Renal cortex interstitium (tissue), 15 donors: Measurements from ENCODE around the gene SREBF2. TPM values are rescaled to one million over a fixed set of nuclear protein-coding genes. Genes with fewer than 3 reads are reported as not detected.

Source experiments
- DNase-seq, 11 donors: peaks; one replicate each; pipeline ENCODE4 v3.0.0-alpha.2; 2013; ENCODE audit warnings: low read depth in 9 of 11, low spot score in 4 of 11; ENCODE audit errors: extremely low read depth in 1 of 11
- long read RNA-seq, 16 experiments: transcript quantifications; one replicate each; lab custom pipeline, GENCODE V29; 2026
- polyA plus RNA-seq, 3 donors: library from polyadenylated mRNA; unstranded; fragments of 120-200 nt; gene quantifications; one replicate each; pipeline ENCODE4 v1.2.1, GENCODE V29; 2013; ENCODE audit not compliant: insufficient read length in 3 of 3

Gene SREBF2
- polyA plus RNA-seq: 100 to 1,000 TPM; 102 to 103 (median 102) TPM
- long read RNA-seq, donor 1, full-length matches to known transcripts: 5 of 48 reads
- long read RNA-seq, donor 1, partial matches to known transcripts: 43 of 48 reads
- long read RNA-seq, donor 1, other reads (novel, unspliced or antisense): 0 of 48 reads
- long read RNA-seq, donor 2, full-length matches to known transcripts: 2 of 77 reads
- long read RNA-seq, donor 2, partial matches to known transcripts: 75 of 77 reads
- long read RNA-seq, donor 2, other reads (novel, unspliced or antisense): 0 of 77 reads
- long read RNA-seq, donor 3, full-length matches to known transcripts: 15 of 130 reads
- long read RNA-seq, donor 3, partial matches to known transcripts: 115 of 130 reads
- long read RNA-seq, donor 3, other reads (novel, unspliced or antisense): 0 of 130 reads
- long read RNA-seq, donor 4, full-length matches to known transcripts: 4 of 27 reads
- long read RNA-seq, donor 4, partial matches to known transcripts: 23 of 27 reads
- long read RNA-seq, donor 4, other reads (novel, unspliced or antisense): 0 of 27 reads
- long read RNA-seq, donor 5, full-length matches to known transcripts: 17 of 113 reads
- long read RNA-seq, donor 5, partial matches to known transcripts: 96 of 113 reads
- long read RNA-seq, donor 5, other reads (novel, unspliced or antisense): 0 of 113 reads
- long read RNA-seq, donor 6, full-length matches to known transcripts: 3 of 84 reads
- long read RNA-seq, donor 6, partial matches to known transcripts: 81 of 84 reads
- long read RNA-seq, donor 6, other reads (novel, unspliced or antisense): 0 of 84 reads
- long read RNA-seq, donor 7, full-length matches to known transcripts: 5 of 99 reads
- long read RNA-seq, donor 7, partial matches to known transcripts: 94 of 99 reads
- long read RNA-seq, donor 7, other reads (novel, unspliced or antisense): 0 of 99 reads
- long read RNA-seq, donor 8, full-length matches to known transcripts: 6 of 83 reads
- long read RNA-seq, donor 8, partial matches to known transcripts: 77 of 83 reads
- long read RNA-seq, donor 8, other reads (novel, unspliced or antisense): 0 of 83 reads
- long read RNA-seq, donor 9, full-length matches to known transcripts: 10 of 73 reads
- long read RNA-seq, donor 9, partial matches to known transcripts: 63 of 73 reads
- long read RNA-seq, donor 9, other reads (novel, unspliced or antisense): 0 of 73 reads
- long read RNA-seq, donor 10, full-length matches to known transcripts: 7 of 86 reads
- long read RNA-seq, donor 10, partial matches to known transcripts: 79 of 86 reads
- long read RNA-seq, donor 10, other reads (novel, unspliced or antisense): 0 of 86 reads
- long read RNA-seq, donor 11, full-length matches to known transcripts: 8 of 34 reads
- long read RNA-seq, donor 11, partial matches to known transcripts: 26 of 34 reads
- long read RNA-seq, donor 11, other reads (novel, unspliced or antisense): 0 of 34 reads
- long read RNA-seq, donor 12, full-length matches to known transcripts: 4 of 46 reads
- long read RNA-seq, donor 12, partial matches to known transcripts: 42 of 46 reads
- long read RNA-seq, donor 12, other reads (novel, unspliced or antisense): 0 of 46 reads
- long read RNA-seq, donor 13, full-length matches to known transcripts: 18 of 150 reads
- long read RNA-seq, donor 13, partial matches to known transcripts: 132 of 150 reads
- long read RNA-seq, donor 13, other reads (novel, unspliced or antisense): 0 of 150 reads
- long read RNA-seq, donor 14, full-length matches to known transcripts: 10 of 47 reads
- long read RNA-seq, donor 14, partial matches to known transcripts: 37 of 47 reads
- long read RNA-seq, donor 14, other reads (novel, unspliced or antisense): 0 of 47 reads
- long read RNA-seq, donor 15, full-length matches to known transcripts: 3 of 30 reads
- long read RNA-seq, donor 15, partial matches to known transcripts: 27 of 30 reads
- long read RNA-seq, donor 15, other reads (novel, unspliced or antisense): 0 of 30 reads
- long read RNA-seq, donor 16, full-length matches to known transcripts: 26 of 214 reads
- long read RNA-seq, donor 16, partial matches to known transcripts: 188 of 214 reads
- long read RNA-seq, donor 16, other reads (novel, unspliced or antisense): 0 of 214 reads

DNA sequence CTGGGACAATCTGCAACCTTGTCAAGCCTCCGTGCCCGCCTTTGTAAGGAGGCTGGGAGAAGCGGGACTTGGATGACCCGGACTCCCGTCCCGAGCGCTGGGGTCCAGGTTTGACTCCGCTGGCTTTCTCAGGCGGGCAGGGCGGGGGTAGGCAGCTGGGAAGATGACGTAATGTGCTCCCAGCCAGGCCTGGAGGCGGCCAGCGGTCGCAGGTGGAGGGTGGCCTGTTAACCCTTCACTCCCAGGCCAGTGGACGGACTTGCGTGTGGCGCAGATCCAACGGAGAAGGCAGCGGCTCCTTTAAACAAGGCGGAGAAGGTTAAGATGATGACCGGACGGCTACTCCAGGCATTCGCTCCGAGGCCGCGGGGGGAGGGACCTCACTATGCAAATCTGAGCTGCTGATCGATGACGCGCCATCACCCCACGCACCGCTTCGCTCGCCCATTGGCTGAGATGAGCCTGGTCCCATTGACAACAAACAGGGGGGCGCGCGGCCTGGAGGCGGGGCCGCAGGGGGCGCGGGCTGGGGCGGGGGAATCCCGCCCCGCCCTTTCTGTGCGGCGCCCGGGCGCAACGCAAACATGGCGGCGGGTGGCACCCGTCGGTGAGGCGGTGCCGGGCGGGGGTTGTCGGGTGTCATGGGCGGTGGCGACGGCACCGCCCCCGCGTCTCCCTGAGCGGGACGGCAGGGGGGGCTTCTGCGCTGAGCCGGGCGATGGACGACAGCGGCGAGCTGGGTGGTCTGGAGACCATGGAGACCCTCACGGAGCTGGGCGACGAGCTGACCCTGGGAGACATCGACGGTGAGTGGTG, at the start of gene SREBF2:
Gene SREBF2, plus strand, starts transcription at position 553 of the 816 bp plus-strand sequence. Its CDS starts 166 bp downstream, at position 719.
- peak; percentile 97 to 100 (median 99) for DNase-seq

DNA sequence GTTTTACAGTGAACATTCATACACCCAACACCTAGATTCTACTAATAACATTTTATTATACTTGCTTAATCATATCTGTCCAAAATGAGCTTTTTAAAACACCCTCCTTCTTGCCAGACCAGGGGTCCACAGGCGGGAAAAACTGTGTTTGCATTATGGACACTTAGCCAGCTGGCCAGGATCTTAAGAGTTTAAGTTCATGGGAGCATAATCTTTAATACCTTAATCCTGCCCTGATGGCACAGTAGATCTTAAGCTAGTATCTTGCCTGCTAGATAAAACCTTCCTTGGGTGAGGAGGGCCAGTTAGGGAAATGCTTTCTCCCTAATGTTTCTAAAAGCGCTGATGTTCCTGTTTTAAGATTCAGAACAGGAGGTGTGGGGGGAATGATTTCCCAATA, 45.6 kb upstream of the SREBF2 start:
- DNase-seq: no peak

DNA sequence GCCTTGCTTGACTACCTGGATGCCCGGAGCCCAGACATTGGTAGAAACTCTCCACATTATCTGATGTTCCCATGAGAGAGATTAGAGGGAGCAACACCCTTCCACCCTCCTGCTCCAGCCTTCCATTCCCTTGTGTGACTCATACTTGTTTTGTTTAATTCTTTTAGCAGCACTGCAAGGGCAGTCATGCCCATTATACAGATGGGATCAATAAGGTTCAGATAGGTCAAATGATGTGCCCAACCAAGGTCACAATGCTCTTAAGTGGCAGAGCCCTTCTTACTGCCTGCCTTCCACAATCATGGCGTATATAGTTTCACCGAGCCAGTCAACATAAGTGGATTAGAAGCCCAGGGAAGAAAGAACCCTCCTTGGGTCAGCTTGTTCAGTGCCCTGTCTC, 39.0 kb upstream of the SREBF2 start:
- no peak for DNase-seq

DNA sequence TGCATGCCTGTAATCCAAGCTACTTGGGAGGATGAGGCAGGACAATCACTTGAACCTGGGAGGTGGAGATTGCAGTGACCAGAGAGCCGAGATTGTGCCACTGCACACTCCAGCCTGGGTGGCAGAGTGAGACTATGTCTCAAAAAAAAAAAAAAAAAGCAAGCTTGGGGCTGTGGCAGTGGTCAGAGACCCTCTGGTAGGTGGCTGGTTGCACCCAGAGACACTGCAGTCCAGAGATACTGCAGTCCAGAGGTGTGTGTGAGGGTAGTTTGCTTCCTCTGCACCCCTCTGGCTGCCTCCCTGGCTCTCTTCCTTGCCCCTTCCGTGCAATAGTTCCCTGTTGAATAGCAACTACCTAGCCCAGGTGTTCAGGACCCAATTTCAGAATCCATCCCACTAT, 34.2 kb upstream of the SREBF2 start:
- no peak for DNase-seq

DNA sequence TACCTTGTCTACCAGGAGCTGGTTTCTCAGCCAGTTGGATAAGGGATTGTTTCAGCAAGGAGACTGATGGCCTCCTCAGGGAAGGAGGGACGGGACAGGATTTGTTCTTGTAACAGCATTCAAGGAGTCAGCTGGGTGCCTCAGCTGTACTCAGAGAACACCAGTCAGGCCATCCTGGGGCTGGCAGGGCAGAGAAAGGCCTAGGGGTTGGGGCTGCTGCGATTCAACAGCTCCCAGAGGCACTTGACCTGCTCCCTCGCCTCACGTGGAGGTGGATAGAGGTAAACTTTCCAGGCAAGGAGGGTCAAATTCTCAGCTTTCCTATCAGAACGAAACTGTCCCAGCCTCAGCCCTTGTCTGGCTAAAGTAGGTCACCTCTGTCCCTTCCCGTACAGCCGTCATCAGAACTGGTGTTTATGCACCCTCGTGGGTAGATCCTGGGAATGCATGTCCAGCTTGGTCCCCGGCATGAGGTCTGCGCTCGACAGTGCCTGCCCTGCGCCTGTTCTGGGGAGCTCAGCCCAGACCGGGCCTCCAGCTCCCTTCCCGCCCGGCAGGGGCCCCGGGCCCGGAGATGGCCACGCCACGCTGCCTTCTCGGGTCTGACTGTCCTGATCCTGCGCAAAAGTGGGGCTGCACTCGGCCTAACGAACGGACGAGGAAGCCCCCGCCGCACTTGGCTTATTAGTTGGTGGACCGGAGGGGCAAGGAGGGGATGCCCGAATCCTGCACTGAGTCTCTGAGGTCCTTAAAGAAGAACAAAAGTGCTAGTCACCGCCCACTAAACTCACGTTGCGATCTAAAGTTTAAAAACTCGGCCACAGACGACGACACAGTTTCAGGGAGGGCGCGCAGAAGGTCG, 33.2 kb upstream of the SREBF2 start:
- DNase-seq: peak in 8 of 11 donors; percentile 15 to 53 (median 23)

DNA sequence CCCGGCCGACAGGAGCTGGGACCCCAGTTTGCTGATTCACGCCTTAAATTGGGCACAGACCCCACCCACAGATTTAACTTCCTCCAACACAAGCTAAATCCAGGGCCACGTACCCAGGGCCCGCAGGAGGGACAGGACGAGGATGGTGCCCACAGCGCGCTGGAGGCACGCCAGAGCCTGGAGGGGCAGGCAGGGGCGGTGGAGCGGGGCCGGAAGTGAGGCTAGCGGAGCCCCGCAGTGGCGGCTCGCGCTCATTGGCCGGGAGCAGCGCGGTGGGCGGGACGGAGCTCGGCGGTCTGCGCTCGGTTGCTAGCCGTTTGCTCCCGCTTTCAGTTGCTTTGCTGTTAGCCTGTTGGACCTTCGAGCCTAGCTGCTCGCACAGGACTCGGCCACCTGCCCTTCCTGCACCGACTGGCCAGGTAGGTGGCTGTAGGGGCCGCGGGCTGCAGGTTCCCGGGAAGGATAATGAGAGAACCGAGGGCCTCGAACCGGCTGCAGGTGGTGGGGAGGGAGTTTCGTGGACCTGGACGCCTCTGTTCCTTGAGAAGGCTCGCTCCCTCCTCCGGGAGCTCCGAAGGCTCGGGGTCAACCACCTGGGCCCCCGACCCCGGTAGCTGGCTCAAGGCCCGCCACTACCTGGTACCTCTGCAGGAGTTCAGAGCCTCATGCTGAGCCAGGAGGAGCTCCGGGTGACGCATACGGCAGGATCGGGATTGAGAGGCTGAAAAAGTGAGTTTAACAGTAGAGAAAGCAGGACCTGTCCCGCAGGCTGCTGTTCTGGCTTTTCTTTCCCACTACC, 32.4 kb upstream of the SREBF2 start, which contains the start of gene CCDC134:
Gene CCDC134, plus strand, starts transcription at position 332 of the 799 bp plus-strand sequence. CDS start 8,212 bp downstream, outside the sequence.
- peak; percentile 61 to 87 (median 81) for DNase-seq

DNA sequence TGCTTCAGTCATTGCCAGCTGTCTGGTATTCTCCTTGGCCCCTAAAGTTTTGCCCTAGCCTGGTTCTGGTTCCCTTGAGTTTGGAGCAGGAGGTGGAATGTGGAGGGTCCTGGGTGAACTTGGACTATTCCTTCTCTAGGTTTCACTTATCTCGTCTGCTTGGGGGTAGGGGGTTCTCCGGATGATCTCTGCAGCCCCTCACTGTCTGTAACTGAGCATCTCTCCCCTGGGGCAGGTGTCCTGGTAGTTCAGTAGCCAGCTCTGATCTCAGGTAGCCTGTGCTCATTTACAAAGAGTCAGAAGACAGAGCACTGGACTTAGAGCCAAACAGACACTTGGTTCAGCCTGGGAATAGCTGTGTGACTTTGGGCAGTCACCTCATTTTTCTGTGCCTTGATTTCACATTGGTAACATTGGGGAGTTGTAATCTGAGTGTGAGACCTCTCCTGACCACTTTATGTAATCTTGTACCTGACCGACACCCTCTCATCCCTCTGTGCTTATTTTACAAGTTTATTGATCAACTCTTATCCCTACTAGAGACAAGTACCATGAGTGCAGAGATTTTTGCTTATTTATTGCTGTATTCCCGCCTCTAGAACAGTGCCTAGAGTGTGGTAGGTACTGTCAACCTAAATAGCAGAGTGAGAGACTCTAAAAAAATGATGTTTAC, 31.6 kb upstream of the SREBF2 start:
- DNase-seq: no peak

DNA sequence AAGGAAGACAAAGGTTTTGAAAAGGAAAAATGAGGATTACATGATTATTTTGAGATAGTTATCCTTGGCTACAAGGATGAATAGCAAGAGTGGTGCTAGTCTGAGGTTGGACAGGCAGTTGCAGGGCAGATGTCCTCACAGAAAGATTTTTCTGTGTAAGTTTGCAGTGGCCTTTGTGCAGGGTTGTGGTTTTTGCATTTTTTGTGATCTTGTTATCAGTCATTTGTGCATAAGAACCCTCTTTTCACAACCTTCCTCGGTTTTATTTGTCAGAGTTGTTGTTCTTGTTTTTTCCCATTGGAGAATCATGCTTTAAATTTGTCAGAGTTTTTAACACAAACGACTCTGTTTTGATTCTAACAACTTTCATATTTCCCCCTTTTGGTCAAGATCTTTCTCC, 31.0 kb upstream of the SREBF2 start:
- no peak for DNase-seq

DNA sequence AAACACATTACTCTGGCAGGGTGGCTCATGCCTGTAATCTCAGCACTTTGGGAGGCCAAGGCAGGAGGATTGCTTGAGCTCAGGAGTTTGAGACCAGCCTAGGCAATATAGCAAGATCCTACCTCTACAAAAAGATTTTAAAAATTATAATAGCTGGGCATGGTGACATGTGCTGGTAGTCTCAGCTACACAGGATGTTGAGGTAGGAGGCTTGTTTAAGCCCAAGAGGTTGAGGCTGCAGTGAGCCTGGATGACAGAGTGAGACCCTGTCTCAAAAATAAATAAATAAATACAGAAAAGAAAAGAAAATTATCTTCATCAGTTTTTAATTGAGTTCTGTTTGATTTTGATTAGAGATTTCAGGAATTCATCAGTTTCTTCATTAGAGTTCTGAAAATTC, 27.3 kb upstream of the SREBF2 start:
- no peak for DNase-seq

DNA sequence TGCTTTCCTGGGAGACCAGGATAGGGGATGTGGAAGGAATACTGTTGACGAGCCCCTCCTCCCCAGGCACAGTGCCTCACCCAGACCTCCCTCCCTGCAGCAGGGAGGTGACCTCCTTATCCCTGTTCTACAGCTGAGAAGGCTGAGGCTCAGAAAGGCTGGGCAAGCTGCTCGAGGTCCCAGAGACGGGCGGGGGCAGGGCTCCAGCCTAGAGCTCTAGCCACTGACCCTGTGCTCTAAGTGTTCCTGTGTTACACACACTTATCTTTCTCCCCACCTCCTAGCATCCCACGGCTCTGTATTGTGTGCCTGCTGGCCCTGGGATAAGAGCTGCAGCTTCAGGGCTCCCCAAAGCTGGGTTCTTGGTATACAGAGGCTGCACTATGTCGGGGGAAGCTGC, 24.5 kb upstream of the SREBF2 start:
- no peak for DNase-seq

DNA sequence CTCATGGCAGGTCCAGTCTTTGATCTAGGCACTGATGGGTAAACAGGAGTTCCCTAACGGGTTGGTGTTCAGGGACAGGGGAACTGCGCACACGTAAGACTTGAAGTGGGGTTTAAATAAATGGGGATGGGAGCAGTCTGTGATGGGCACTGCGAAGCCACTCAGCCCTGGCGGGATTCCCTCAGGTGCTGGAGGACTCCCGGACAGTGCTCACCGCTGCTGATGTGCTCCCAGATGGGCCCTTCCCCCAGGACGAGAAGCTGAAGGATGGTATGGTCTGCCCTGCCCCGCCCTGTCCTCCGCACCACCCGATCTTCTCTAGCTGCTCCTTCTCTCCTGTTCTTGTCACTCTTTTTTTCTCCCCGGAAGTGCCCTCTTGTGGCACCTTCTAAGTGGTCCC, 22.9 kb upstream of the SREBF2 start:
- DNase-seq: no peak

DNA sequence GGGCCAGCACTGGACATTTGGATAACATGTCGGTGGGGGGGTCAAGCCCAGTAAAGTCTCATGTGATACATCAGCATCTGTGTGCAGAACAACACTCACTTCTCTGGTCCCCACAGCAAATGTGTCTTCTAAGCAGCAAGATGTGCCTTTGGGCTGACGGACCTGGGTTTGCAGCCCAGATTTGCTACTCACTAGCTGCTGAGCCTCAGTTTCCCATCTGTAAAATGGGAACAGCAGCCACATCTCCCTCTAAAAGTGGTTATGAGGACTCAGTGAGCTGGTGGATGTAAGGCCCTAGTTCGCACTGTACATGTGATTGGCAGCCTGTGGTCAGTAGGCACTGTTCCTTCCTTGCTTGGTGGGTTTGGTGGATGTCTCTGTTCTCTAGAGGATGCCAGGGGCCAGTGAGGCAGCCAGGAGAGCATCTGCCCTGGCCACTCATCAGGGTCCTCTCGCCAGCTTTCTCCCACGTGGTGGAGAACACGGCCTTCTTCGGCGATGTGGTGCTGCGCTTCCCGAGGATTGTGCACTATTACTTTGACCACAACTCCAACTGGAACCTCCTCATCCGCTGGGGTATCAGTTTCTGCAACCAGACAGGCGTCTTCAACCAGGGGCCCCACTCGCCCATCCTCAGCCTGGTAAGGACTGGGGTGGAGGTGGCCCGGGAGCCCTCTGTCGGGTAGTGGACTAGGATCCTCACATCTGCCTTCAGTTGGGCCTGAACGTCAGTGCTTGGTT, 19.9 kb upstream of the SREBF2 start:
- no peak for DNase-seq

DNA sequence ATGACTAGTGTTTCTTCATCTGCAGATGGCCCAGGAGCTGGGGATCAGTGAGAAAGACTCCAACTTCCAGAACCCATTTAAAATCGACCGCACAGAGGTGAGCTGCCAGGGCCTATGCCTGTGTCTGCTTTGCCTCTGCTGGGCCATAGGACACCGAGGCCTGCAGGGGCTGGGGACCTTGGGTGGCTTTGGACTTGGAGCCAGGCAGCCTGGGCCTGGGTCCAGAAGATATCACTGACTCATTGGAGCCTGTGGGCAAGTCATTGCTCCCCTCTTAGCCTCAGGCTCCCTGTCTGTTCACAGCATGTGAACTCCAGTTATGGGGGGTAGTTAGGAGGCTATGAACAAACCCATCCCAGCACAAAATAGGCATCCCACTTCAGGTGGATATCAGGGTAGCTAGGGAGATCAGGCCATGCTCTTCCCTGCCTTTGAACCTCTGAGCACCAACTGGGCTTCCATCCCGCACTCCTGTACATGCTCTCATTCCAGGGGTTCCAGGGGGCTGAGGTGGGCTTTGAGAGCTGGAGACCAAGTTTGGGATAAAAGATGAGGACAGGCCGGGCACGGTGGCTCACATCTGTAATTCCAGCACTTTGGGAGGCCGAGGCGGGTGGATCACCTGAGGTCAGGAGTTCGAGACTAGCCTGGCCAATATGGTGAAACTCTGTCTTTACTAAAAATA, 19.0 kb upstream of the SREBF2 start:
- no peak for DNase-seq
